Dedifferentiated amniotic fluid mesenchymal stem cell (primary cell): ENCODE measurements around the gene LSAMP.

ENCODE experiments used
- DNase-seq: peaks from one replicate; pipeline ENCODE4 v3.0.0-alpha.2; 2016; ENCODE audit errors: extremely low spot score

Gene LSAMP

GRCh38 chr3:115960799-115961198, 484.5 kb downstream of the LSAMP start:
- DNase-seq, result no peak

GRCh38 chr3:115958526-115958925, 486.8 kb downstream of the LSAMP start:
- no peak for DNase-seq

- no peak for DNase-seq
These were observed 498.0 kb downstream of the LSAMP start for GRCh38 chr3:115947325-115947724.

- DNase-seq, result no peak
These were observed 501.7 kb downstream of the LSAMP start for GRCh38 chr3:115943579-115943978.

- DNase-seq, result no peak
These were observed 508.2 kb downstream of the LSAMP start for GRCh38 chr3:115937054-115937453.

GRCh38 chr3:115932807-115933206, 512.5 kb downstream of the LSAMP start:
- no peak for DNase-seq

GRCh38 chr3:115931581-115931980, 513.7 kb downstream of the LSAMP start:
- DNase-seq, result no peak

- DNase-seq, result no peak
These were observed 514.4 kb downstream of the LSAMP start for GRCh38 chr3:115930922-115931321.

GRCh38 chr3:115930168-115930567, 515.1 kb downstream of the LSAMP start:
- DNase-seq, result no peak

GRCh38 chr3:115928376-115928775, 516.9 kb downstream of the LSAMP start:
- no peak for DNase-seq

- no peak for DNase-seq
These were observed 518.1 kb downstream of the LSAMP start for GRCh38 chr3:115927197-115927596.

- DNase-seq, result no peak
These were observed 522.5 kb downstream of the LSAMP start for GRCh38 chr3:115922681-115923347.

- no peak for DNase-seq
These were observed 523.6 kb downstream of the LSAMP start for GRCh38 chr3:115921711-115922110.

GRCh38 chr3:115918900-115919299, 526.4 kb downstream of the LSAMP start:
- DNase-seq, result no peak

- DNase-seq, result no peak
These were observed 528.4 kb downstream of the LSAMP start for GRCh38 chr3:115916866-115917265.

- no peak for DNase-seq
These were observed 530.2 kb downstream of the LSAMP start for GRCh38 chr3:115915061-115915460.

GRCh38 chr3:115913069-115913686, 532.1 kb downstream of the LSAMP start:
- DNase-seq, result no peak

- no peak for DNase-seq
These were observed 532.9 kb downstream of the LSAMP start for GRCh38 chr3:115912372-115912771.

- DNase-seq, result no peak
These were observed 539.4 kb downstream of the LSAMP start for GRCh38 chr3:115905871-115906270.

GRCh38 chr3:115903843-115904242, 541.4 kb downstream of the LSAMP start:
- DNase-seq, result no peak

GRCh38 chr3:115901008-115901407, 544.3 kb downstream of the LSAMP start:
- no peak for DNase-seq

- DNase-seq, result no peak
These were observed 545.8 kb downstream of the LSAMP start for GRCh38 chr3:115899535-115899934.

- no peak for DNase-seq
These were observed 546.5 kb downstream of the LSAMP start for GRCh38 chr3:115898656-115899410.
